Neural cell (in vitro differentiated cells): ENCODE measurements around the gene TNFRSF12A.

ENCODE experiments used
- CTCF ChIP-seq: fragments of 450-650 bp; IDR thresholded peaks from 2 replicates; pipeline ENCODE4 v1.5.1; 2014; ENCODE audit warnings: antibody characterized with exemption, mild to moderate bottlenecking, moderate library complexity; ENCODE audit not compliant: poor library complexity, severe bottlenecking
- EP300 ChIP-seq: fragments of 450-650 bp; conservative IDR thresholded peaks from 2 replicates; pipeline ENCODE4 v1.6.1; 2014; ENCODE audit warnings: antibody characterized with exemption, mild to moderate bottlenecking, moderate library complexity; ENCODE audit not compliant: poor library complexity, severe bottlenecking
- POLR2AphosphoS5 ChIP-seq: IDR thresholded peaks from 2 replicates; pipeline ENCODE4 v1.6.1; 2012
- SMC3 ChIP-seq: fragments of 450-650 bp; conservative IDR thresholded peaks from 2 replicates; pipeline ENCODE4 v1.6.1; 2014; ENCODE audit warnings: antibody characterized with exemption, mild to moderate bottlenecking, moderate library complexity; ENCODE audit not compliant: poor library complexity
- TAF1 ChIP-seq: IDR thresholded peaks from 2 replicates; pipeline ENCODE4 v1.6.1; 2012; ENCODE audit warnings: low read depth

GRCh38 chr16:3012828-3013420 lies 7.2 kb upstream of the TNFRSF12A start, which contains the start of gene CLDN9:
- no peak for TF ChIP-seq CTCF
- TF ChIP-seq TAF1, result no peak
- TF ChIP-seq POLR2AphosphoS5, result no peak
- no peak for TF ChIP-seq SMC3
- no peak for TF ChIP-seq EP300
